ENCODE results near the gene TBC1D1. TPM values are rescaled to one million over a fixed set of nuclear protein-coding genes. Genes with fewer than 3 reads are reported as not detected.

TBC1D1 gene
- polyA plus RNA-seq, 1 donor from 2014 or later, result 23.2 TPM

GRCh38 chr4:37882665-37883296, 8.1 kb upstream of the TBC1D1 start:
- Histone ChIP-seq H2AFZ (ENCODE audit: low read depth, low read length) (no peak overlapping the region), H3K4me2 (ENCODE audit: low read length) (no peak overlapping the region), H3K4me3 (ENCODE audit: low read length) (no peak overlapping the region), H3K36me3 (ENCODE audit: insufficient read depth, low read length) (no peaks in the 10 kb centered on the region), H3K9me2 (ENCODE audit: insufficient read depth, low read length) (no peaks in the 10 kb centered on the region), H3K79me2 (replicated peaks; ENCODE audit: insufficient read depth, low read length) (no peaks in the 10 kb centered on the region), H3K27me3 (ENCODE audit: insufficient read depth, low read depth, low read length) (no peaks in the 10 kb centered on the region), H3K27ac (ENCODE audit: low read length) (no peak overlapping the region), H3F3A (ENCODE audit: insufficient read depth, low read length, poor library complexity, severe bottlenecking) (no peaks in the 10 kb centered on the region), H3K9ac (ENCODE audit: low read length) (no peak overlapping the region), H3K9me3 (ENCODE audit: low read length) (no peaks in the 10 kb centered on the region), H4K20me1 (ENCODE audit: insufficient read depth) (no peaks in the 10 kb centered on the region)
- TF ChIP-seq CTCF (IDR thresholded peaks at IDR 0.05; ENCODE audit: poor library complexity, severe bottlenecking), result no peak
- TF ChIP-seq MXI1 (conservative IDR thresholded peaks at IDR 0.05; ENCODE audit: poor library complexity, severe bottlenecking), result no peak
- no peak for TF ChIP-seq POLR2AphosphoS5 (IDR thresholded peaks at IDR 0.05)
- TF ChIP-seq RAD21 (conservative IDR thresholded peaks at IDR 0.05), result no peak
- TF ChIP-seq EZH2 (IDR thresholded peaks at IDR 0.05; ENCODE audit: borderline replicate concordance, insufficient read depth, low read length, poor library complexity, severe bottlenecking), result no peak
- TF ChIP-seq SMC3 (conservative IDR thresholded peaks at IDR 0.05; ENCODE audit: poor library complexity), result no peak
- no peak for TF ChIP-seq EP300 (conservative IDR thresholded peaks at IDR 0.05; ENCODE audit: poor library complexity, severe bottlenecking)
- TF ChIP-seq REST (IDR thresholded peaks at IDR 0.05; ENCODE audit: borderline replicate concordance), result no peak
- no peak for TF ChIP-seq TAF1 (IDR thresholded peaks at IDR 0.05; ENCODE audit: low read depth)

GRCh38 chr4:37884855-37885487, 5.9 kb upstream of the TBC1D1 start:
- no peak overlapping the region for H3K4me2 ChIP-seq (ENCODE audit: low read length)
- no peak overlapping the region for H3K9ac ChIP-seq (ENCODE audit: low read length)
- H3K79me2 ChIP-seq (replicated peaks; ENCODE audit: insufficient read depth, low read length), result no peaks in the 10 kb centered on the region
- H3K9me2 ChIP-seq (ENCODE audit: insufficient read depth, low read length), result no peaks in the 10 kb centered on the region
- no peaks in the 10 kb centered on the region for H3K9me3 ChIP-seq (ENCODE audit: low read length)
- no peaks in the 10 kb centered on the region for H3K36me3 ChIP-seq (ENCODE audit: insufficient read depth, low read length)
- no peaks in the 10 kb centered on the region for H4K20me1 ChIP-seq (ENCODE audit: insufficient read depth)
- H3K4me3 ChIP-seq (ENCODE audit: low read length), result no peak overlapping the region
- TF ChIP-seq TAF1 (IDR thresholded peaks at IDR 0.05; ENCODE audit: low read depth), result no peak
- TF ChIP-seq RAD21 (conservative IDR thresholded peaks at IDR 0.05), result no peak
- TF ChIP-seq REST (IDR thresholded peaks at IDR 0.05; ENCODE audit: borderline replicate concordance), result no peak
- TF ChIP-seq POLR2AphosphoS5 (IDR thresholded peaks at IDR 0.05), result no peak
- TF ChIP-seq EZH2 (IDR thresholded peaks at IDR 0.05; ENCODE audit: borderline replicate concordance, insufficient read depth, low read length, poor library complexity, severe bottlenecking), result no peak
- no peak for TF ChIP-seq EP300 (conservative IDR thresholded peaks at IDR 0.05; ENCODE audit: poor library complexity, severe bottlenecking)
- no peak for TF ChIP-seq CTCF (IDR thresholded peaks at IDR 0.05; ENCODE audit: poor library complexity, severe bottlenecking)
- no peak for TF ChIP-seq MXI1 (conservative IDR thresholded peaks at IDR 0.05; ENCODE audit: poor library complexity, severe bottlenecking)
- no peak for TF ChIP-seq SMC3 (conservative IDR thresholded peaks at IDR 0.05; ENCODE audit: poor library complexity)
- H2AFZ ChIP-seq (ENCODE audit: low read depth, low read length), result no peak overlapping the region
- H3F3A ChIP-seq (ENCODE audit: insufficient read depth, low read length, poor library complexity, severe bottlenecking), result no peaks in the 10 kb centered on the region
- no peak overlapping the region for H3K27ac ChIP-seq (ENCODE audit: low read length)
- peaks cover 18% of the 10 kb centered on the region for H3K27me3 ChIP-seq (ENCODE audit: insufficient read depth, low read depth, low read length)

Data from neural cell (in vitro differentiated cells).